ENCODE measurements around the gene GAB2. TPM values are rescaled to one million over a fixed set of nuclear protein-coding genes. Genes with fewer than 3 reads are reported as not detected.

The GAB2 gene
- total RNA-seq, 1 experiment from 2014 or later: 3.3 TPM

GRCh38 chr11:78420255-78420764, 2.7 kb upstream of the GAB2 start:
- DNase-seq: peak; percentile 42
- H3K23me2 ChIP-seq (ENCODE audit: insufficient read length, low read depth, low read length, poor library complexity, severe bottlenecking): peaks cover 15% of the 10 kb centered on the region
- Mint-ChIP-seq H3K4me3 (peak overlapping the region in 1 of 2 experiments; percentile 1; a peak in 1 of 5 replicates), H3K27me3 (ENCODE audit: low read depth) (peaks cover 28% of the 10 kb centered on the region), H3K27ac (no peak overlapping the region), H3K9me3 (no peaks in the 10 kb centered on the region), H3K36me3 (ENCODE audit: insufficient read depth in 1 of 3, low read depth in 3 of 3) (no peaks in the 10 kb centered on the region), H3K4me1 (peaks cover 37 to 40% of the 10 kb centered on the region in 2 experiments)
- H3K18ac ChIP-seq (ENCODE audit: insufficient read length, low read depth, low read length): no peak overlapping the region
- no peak overlapping the region for H3K14ac ChIP-seq (ENCODE audit: insufficient read depth, low read length)
- no peak overlapping the region for H4K5ac ChIP-seq (ENCODE audit: insufficient read length, low read depth, low read length)
- no peak overlapping the region for H2BK120ac ChIP-seq (ENCODE audit: low read depth, low read length, poor library complexity, severe bottlenecking)
- H3K4me1 ChIP-seq (ENCODE audit: insufficient read depth, low read length): peaks cover 10% of the 10 kb centered on the region; the same call in 1 of the 2 replicates
- no peak overlapping the region for H4K91ac ChIP-seq (ENCODE audit: insufficient read length, low read depth, low read length)
- H2BK5ac ChIP-seq (ENCODE audit: insufficient read length, low read length): no peak overlapping the region
- no peak overlapping the region for H3K56ac ChIP-seq (ENCODE audit: insufficient read length, low read depth, low read length)
- H3K4me2 ChIP-seq (ENCODE audit: insufficient read depth, insufficient read length, low read length): no peak overlapping the region
- no CpG with 5 or more reads among the region's 9 CpGs for WGBS (ENCODE audit: extremely low coverage, insufficient read length, low lambda C conversion rate)
- no peak overlapping the region for H2BK20ac ChIP-seq (ENCODE audit: low read depth, low read length, poor library complexity, severe bottlenecking)
- no peak overlapping the region for H3K27ac ChIP-seq (ENCODE audit: insufficient read length, low read depth, low read length)
- H3K79me1 ChIP-seq (ENCODE audit: insufficient read depth, low read depth, low read length, poor library complexity, severe bottlenecking): no peaks in the 10 kb centered on the region
- H4K8ac ChIP-seq (replicated peaks; ENCODE audit: insufficient read length, low read depth, low read length): no peak overlapping the region
- no peak overlapping the region for H2AK5ac ChIP-seq (ENCODE audit: insufficient read length, low read length)
- no peak overlapping the region for H3K9ac ChIP-seq (ENCODE audit: extremely low read depth, insufficient read length, low read length)
- no peaks in the 10 kb centered on the region for H3K9me3 ChIP-seq (ENCODE audit: control insufficient read depth, low read depth, low read length)
- H2AFZ ChIP-seq (ENCODE audit: low read length): no peak overlapping the region
- no peak overlapping the region for H3T11ph ChIP-seq (ENCODE audit: low read length)
- no peak overlapping the region for H3K4ac ChIP-seq (ENCODE audit: low read depth, low read length)
- H3K27me3 ChIP-seq (ENCODE audit: insufficient read depth, low read length): peaks cover 5% of the 10 kb centered on the region
- TF ChIP-seq, protein P1, sequence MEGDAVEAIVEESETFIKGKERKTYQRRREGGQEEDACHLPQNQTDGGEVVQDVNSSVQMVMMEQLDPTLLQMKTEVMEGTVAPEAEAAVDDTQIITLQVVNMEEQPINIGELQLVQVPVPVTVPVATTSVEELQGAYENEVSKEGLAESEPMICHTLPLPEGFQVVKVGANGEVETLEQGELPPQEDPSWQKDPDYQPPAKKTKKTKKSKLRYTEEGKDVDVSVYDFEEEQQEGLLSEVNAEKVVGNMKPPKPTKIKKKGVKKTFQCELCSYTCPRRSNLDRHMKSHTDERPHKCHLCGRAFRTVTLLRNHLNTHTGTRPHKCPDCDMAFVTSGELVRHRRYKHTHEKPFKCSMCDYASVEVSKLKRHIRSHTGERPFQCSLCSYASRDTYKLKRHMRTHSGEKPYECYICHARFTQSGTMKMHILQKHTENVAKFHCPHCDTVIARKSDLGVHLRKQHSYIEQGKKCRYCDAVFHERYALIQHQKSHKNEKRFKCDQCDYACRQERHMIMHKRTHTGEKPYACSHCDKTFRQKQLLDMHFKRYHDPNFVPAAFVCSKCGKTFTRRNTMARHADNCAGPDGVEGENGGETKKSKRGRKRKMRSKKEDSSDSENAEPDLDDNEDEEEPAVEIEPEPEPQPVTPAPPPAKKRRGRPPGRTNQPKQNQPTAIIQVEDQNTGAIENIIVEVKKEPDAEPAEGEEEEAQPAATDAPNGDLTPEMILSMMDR (conservative IDR thresholded peaks at IDR 0.05): peak; percentile 72
- H3K23ac ChIP-seq (ENCODE audit: insufficient read length, low read depth, low read length): no peak overlapping the region
- H2BK12ac ChIP-seq (ENCODE audit: insufficient read length, low read depth, low read length): no peak overlapping the region
- no peak overlapping the region for H2BK15ac ChIP-seq (ENCODE audit: low read depth, low read length)
- H3K79me2 ChIP-seq (ENCODE audit: insufficient read depth, low read length): no peaks in the 10 kb centered on the region
- H4K20me1 ChIP-seq (ENCODE audit: control insufficient read depth, insufficient read depth, insufficient read length): peaks cover 2% of the 10 kb centered on the region

All from H9 (cell line).